SIG-M5 (cell line): Measurements from ENCODE around the gene BMP3.
"Not testable (repeated sequence)": the region's sequence is repeated elsewhere in the genome, so short reads cannot be mapped to it uniquely, and the experiment has no call there.

Experiments
- DNase-seq: peaks from one replicate; lab custom pipeline; 2025; lab: John Stamatoyannopoulos, UW

BMP3 gene, protein sequence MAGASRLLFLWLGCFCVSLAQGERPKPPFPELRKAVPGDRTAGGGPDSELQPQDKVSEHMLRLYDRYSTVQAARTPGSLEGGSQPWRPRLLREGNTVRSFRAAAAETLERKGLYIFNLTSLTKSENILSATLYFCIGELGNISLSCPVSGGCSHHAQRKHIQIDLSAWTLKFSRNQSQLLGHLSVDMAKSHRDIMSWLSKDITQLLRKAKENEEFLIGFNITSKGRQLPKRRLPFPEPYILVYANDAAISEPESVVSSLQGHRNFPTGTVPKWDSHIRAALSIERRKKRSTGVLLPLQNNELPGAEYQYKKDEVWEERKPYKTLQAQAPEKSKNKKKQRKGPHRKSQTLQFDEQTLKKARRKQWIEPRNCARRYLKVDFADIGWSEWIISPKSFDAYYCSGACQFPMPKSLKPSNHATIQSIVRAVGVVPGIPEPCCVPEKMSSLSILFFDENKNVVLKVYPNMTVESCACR

DNA sequence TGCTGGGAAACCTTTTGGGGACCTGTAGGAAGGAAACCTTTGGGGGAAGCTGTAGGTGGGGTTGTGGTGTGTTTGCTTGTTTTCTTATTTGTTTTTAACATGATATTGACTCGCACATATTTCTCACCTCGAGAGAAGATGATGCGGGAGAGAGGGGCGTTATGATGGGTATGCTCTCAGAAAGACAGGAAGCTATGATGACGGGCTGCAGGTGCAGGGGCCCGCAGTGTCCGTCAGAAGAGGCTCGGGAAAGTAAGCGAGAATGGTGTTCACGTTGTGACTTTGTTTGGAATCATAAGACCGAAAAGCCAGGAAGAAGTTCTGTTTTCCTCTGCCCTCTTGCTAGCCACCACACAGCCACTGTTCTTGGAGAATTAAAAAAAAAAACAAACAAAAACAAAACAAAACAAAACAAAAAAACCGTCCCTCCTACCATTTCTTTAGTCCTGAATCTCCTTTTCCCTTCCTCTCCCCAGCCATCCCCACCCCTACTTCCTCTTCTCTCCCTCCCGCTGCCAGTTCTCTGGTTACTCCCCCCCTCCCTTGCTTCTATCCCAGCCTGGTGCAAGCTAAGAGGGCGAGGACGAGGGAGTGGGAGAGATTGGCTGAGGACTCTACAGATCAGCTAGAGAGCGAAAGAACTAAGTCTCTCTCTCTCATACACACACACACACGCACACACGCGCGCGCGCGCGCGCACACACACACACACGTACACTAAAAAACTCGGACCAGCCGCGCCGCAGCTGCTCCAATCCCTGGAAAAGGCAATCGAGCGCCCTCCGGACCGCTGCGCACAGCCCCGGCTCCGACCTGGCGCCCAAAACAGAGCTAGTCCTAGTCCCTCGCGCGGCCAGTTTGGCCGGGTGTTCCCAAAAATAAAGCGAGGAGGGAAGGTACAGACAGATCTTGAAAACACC, at the start of gene BMP3:
BMP3 (plus strand) TSS at position 648 of the 920 bp plus-strand sequence. CDS start 577 bp downstream, outside the sequence.
- DNase-seq, result no peak

DNA sequence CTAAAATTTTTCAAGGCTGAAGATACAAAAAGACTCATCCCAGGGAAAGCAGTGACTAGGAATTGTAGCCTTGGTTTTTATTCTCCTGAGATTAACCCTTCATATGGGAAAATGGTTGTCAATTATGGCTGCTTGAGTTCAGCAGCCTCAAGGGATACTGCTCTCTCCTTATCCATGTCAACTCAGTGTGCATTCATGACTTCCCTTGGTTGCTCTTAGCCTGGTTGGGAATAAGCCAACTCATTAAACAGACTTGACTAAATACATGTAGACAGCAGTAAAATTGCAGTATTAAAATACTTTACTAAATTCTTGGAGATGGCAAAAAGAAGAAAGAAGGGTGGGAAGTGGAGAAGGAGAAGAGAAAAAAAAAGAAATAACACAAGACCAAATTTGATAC, 44.5 kb upstream of the BMP3 start:
- DNase-seq, result no peak

DNA sequence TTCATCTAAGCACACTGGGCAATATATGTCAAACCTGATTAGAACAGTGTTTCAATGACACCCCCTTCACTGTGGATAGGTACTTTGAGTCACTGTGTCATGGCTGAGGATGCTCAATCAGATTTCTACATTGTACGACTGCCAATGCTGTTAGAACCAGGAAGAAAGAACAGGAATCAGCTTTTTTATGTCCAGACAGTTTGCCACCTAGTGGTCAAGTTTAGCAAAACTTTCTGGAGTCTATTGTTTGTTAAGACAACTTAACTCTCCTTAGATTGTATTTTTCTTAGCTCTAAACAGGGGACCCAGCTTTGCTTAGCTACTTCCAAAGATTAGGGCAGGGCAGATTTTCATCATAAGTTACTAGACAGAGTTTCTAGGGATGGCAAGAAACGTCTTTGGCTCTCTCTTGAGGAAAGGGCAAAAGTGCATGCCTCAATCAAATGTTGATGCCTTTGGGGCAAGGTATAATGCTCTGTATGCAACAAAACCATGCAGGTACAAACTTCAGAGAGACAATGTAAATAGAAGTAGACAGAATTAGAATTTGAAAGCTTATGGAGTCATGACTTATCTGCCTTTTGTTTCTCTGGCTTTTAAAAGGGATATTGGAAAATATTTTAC, 40.5 kb upstream of the BMP3 start:
- DNase-seq, result no peak

DNA sequence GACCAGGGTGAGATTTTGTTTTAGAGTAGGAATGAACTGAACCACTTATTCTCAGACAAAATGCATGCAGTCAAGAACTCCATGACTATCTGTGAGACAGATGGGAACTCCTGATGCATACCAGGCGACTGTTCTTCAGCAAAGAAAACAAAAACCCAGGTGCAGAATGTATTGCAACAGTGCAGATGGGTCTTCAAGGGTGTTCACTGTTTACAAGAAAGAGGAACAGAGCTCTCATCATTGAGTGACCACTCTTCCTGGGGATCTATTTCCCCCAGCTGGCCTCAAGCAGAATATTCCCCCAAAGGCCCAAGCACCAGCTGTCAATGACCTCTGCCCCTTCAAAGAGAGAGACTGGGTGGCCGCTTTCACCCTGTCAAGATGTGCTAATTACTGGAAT, 39.7 kb upstream of the BMP3 start:
- DNase-seq, result no peak

DNA sequence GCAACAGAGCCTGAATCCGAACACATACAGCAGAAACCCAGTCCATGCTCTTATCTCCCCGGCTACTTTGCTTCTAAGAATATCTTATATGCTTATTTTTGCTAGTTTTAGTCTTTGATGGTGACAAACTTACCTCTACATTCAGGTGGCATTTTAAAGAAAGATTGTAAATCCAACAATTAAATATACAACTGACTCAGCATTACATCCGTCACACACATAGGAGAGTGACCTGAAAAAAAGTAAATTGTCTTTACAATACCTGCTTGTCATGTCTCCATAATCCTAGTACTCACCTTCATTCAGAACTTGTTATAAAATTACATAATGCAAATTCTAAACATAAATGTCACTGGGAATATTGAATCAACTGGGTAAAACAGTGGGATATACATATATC, 30.6 kb upstream of the BMP3 start:
- DNase-seq, result no peak

DNA sequence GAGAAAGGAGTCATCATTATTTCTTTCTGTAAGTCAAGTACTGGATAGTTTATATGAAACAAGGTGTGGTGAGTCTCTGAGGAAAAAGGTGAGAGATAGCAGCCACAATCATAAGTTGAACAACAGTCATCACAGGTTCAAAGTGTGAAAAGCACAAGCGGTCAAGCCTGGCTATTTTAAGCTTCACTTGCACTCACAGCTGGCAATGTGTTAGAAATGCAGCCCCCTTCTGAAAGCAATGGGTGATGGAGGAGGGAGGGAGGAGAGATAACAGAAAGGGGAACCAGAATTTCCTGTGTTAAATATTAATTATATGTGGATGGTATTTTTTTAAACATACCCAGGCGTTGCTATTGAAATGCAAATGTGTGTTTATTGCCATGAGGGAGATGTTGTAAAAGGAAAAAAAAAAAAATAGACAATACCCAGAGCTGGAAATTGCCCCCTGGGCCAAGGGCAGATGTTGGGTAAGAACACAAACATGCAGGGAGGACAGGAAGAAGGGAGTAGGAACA, 26.9 kb upstream of the BMP3 start:
- DNase-seq, result no peak

DNA sequence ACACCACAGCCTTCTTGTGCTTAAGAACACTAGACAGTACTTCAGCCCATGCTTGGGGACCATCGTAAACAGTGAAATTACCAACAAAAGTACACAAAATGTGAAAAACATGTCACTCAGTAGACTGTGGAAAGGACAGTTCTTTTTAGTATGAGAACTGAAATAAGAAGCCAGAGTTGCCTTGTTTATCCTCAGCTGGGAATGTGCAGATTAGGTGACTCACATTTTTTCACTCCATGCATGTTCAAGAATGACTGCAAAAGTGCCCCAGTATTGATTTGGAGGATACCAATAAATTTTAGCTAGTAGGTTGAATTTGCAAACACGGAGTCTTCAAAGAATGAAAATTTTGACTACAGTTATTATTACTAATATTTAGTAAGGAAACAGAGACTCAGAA, 23.1 kb upstream of the BMP3 start:
- DNase-seq, result no peak

DNA sequence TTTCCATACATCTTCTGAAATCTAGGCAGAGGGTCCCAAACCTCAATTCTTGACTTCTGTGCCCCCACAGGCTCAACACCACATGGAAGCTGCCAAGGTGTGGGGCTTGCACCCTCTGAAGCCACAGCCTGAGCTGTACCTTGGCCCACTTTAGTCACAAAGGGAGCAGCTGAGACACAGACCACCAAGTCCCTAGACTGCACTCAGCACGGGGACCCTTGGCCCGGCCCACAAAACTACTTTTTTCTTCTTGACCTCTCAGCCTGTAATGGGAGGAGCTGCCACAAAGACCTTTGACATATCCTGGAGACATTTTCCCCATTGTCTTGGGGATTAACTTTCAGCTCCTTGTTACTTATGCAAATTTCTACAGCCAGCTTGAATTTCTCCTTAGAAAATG, 13.9 kb upstream of the BMP3 start:
- DNase-seq, result not testable (repeated sequence)

DNA sequence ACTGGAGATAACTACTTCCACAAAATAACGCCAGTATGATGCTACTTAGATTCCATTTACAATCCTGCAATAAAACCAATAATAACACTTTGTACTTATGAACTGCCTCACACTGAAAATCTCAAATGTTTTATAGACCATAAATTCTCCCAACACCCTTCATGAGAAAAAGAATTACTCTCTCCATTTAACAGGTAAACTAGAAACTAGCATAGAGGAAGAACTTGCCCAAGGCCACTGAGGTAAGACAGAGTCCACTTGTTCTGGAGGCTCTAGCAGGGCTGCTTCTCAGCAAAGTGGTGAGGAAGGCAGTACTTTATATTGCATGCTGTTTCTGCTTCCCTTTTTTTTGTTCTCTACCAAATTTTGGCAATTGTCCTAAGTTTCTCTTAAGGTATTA, 11.5 kb upstream of the BMP3 start:
- DNase-seq, result no peak

DNA sequence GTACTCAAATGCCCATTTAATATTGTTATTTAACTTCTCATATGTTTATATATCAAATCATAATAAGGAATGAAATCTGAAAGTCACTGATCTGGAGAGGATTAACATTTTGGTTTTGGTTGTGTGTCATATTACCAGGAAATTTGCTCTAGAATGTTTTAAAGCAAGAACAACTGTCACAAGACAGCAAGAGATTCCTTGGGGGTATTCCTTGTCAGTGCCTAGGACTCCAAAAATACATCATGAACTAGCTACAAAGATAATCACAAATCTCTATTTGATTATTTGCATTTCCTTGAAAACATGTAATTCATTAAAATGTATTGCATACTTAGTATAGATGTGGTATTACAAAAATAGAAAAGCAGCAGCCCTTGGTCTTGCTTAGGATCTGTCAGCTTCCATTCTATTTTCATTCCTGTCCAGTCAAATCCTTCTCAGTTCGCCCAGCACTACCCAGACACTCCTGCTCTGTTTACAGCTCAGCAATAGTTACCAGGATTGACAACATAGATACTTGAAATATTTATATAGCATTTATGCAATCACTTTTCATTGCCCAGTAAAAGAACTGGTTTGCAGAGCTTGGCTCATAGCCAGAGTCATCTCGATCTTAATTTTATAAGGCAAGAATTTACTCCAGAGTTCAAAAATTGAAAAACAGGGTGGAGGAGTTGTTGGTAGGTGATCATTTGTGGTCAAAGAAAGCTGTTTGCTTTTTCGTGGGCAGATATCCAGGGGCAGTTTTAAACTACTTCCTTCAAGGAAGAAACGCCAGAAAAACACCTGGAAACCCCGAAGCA, 9.2 kb upstream of the BMP3 start:
- DNase-seq, result no peak

DNA sequence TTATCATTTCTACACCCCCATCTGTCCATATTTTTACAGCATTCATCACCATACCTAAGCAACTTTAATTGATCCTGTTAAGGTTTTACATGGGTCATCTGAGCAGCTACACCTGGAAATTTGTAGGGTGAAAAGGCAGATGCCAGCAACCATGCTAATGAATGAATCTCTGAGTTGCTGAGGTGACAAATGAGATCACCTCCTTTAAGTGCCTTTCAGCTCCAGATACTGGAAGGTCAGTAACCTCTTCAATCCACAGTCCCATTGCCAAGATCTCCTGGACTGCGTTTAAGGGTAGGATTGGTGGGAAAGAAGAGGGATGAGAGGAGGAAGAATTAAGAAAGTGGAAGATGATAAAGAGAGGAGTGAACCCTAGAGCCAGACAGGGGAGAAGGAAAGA, 8.5 kb upstream of the BMP3 start:
- DNase-seq, result no peak

DNA sequence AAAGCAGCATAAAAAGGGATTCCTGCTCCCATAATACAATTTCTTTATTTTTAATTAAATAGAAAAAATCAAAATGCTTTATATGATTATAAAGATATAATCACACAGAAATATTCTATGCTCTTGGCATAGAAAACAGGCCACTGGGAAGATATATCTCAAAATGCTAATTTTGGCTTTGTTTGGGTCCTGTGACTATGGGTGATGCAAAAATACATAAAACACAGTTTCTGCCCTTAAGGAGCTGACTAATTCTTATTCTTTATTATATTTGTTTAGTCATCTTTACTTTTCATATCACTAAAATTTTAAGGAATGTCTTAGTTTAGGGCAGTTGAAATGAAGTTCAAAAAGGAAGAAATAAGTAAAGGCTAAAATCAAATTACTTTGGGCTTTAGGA, 7.0 kb upstream of the BMP3 start:
- no peak for DNase-seq

DNA sequence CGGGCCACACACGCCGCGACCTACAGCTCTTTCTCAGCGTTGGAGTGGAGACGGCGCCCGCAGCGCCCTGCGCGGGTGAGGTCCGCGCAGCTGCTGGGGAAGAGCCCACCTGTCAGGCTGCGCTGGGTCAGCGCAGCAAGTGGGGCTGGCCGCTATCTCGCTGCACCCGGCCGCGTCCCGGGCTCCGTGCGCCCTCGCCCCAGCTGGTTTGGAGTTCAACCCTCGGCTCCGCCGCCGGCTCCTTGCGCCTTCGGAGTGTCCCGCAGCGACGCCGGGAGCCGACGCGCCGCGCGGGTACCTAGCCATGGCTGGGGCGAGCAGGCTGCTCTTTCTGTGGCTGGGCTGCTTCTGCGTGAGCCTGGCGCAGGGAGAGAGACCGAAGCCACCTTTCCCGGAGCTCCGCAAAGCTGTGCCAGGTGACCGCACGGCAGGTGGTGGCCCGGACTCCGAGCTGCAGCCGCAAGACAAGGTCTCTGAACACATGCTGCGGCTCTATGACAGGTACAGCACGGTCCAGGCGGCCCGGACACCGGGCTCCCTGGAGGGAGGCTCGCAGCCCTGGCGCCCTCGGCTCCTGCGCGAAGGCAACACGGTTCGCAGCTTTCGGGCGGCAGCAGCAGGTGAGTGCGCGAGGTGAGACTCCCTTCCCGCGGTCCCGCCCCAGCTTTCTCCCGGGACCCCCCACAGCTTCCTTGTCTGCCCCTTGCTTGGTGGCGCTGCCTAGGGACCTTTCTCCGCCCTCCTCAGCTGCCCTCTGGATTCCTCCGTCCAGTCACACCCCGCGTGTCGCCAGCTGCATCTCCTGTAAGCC, 678 bp downstream of the BMP3 start:
- DNase-seq, result no peak

DNA sequence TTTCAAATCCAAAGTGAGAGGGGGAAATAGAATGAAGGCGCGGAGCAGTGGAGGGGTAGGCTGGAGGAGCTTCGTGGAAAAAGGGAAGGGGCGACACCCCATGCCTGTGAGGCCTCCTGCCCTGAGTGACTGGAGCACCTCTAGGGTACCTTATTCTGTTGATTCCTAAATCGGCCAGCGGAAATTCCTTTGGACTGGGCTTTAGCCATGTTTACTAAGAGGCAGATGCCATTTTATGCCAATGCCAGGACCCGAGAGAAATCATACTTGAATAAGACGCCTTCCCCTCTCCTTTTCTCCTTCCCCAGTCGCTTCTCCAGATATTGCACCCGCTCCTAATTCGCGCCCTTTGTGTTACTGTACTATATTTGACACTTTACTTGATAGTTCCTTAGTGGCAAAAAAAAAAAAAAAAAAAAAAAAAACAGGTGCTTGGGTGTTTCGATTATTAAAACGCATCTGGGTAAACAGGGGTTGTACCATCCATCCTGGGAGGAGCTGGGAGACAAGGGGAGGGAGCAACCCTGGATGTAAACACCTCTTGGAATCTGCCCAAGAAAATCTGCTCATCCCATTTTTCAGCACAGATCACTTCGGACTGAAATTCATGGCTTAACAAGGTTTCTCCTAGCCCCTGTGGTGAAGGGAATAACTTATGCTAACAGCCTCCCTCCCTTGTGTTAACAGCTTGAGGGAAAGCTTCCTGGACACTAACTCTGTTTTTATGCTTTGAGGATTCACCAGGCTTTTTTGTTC, 1.5 kb downstream of the BMP3 start:
- no peak for DNase-seq

DNA sequence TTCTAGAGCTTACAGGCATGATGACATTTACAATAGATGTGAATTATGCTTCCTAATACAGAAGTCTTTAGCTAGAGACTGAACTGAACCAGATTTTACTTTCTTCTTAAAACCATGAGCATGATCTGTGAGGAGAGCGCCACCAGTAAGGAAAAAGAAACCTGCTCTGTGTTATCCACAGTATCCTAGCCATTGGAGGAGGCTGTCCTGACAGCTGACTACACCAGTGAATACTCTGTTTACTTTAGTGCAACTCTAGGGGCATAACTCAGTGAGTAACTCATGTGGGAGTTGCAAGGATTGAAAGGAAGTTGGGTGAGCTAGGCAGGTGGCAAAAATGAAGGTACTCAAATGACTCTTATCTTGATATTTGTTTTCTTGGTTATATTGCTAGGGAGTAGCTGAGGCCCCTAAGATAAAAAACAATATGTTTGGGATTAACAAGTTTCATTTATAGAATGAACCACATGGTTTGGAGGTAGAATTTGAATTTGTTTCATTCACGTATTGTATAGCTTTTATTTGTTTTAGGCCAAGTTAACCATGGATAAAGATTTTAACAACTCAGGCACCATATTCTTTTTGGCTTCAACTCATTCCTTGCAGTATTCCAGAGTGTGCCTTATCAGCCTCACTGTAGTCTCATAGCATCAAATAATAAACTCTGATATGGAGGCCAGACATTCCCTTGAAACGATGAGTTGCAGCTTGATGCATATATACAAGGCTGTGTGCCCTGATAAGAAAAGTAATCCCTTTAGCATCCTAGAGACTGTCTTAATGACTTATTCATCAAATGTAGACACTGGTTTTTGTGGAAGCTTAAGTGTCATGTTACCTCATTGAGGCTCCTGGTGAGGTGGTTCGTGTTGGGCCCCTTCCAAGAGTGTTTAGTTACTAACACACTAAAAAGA, 2.5 kb downstream of the BMP3 start:
- no peak for DNase-seq

DNA sequence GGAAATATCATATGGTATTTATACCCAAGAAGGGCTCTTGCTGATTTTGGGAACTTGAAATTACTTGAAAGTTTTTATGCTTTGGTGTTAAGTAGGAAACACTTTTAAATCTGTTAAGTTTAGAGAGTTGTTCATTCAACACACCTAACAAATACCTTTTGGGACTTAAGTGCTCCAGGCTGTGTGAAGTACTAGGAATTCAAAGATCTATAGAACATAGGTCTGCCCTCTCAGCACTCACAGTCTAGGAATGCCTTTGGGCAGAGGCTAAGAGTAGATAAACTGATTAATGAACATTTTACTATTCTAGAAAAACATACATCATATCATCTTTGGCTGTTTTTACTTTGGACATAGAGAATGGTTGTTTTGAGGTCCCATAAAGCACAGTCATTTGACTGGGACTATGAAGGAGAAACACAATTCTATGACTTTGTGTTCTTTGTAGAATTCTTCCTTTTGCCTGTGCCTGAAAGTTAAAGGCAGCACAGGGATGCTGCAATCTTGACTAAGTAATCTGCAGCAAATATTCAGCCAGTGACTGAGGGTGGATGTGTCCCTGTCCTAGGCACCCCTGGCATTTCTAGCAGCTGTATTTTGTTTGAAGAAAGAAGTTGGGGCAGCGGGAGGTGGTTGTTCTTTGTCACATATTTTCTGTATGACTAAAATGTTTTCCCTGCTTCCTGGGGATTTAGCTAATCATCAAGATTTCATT, 8.3 kb downstream of the BMP3 start:
- DNase-seq, result no peak

DNA sequence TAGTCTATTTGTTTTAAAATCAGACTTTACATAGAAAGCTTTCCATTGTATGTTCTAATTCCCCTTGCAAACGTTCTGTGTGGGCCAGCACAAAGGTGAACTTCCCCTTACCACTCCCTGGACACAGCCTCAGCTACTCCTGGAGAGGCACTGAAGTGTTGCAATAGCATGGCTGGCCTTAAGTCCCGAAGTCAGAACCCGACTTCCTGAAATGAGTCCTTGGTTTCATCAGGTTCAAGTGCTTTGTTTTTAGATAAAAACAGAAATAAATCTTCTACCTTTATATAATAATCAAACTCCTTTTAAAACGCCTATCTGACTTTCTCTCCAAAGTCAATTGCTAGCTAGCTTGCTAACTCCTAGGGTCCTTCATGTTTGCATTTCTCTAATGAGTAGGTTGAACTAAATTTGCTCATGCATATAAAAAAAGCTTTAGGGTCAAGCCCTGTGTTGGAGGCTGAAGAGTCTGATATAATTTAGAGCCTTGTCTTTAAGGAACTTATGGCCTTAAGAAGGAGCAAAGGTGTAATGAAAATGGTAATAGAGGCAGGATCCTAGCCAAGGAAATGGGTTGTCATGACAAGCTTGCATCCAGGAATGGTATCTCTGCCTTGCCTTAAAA, 9.0 kb downstream of the BMP3 start:
- no peak for DNase-seq
